ENCODE measurements around the gene ELOVL1. TPM values are rescaled to one million over a fixed set of nuclear protein-coding genes. Genes with fewer than 3 reads are reported as not detected.
"Not testable (repeated sequence)": the region's sequence is repeated elsewhere in the genome, so short reads cannot be mapped to it uniquely, and the experiment has no call there.

Gene ELOVL1
- total RNA-seq (26.1 TPM), polyA plus RNA-seq (44.8 TPM)
- long read RNA-seq, donor 1, partial matches to known transcripts = 0 of 2 reads
- long read RNA-seq, donor 1, other reads (novel, unspliced or antisense) = 0 of 2 reads
- long read RNA-seq, donor 2, transcript ELOVL1-201 (8 exons, 1,477 nt) = major isoform, 25 of 36 reads
- long read RNA-seq, donor 2, partial matches to known transcripts = 6 of 36 reads
- long read RNA-seq, donor 2, other reads (novel, unspliced or antisense) = 0 of 36 reads
- long read RNA-seq, donor 3, transcript ELOVL1-201 (8 exons, 1,477 nt) = major isoform, 19 of 24 reads
- long read RNA-seq, donor 3, partial matches to known transcripts = 0 of 24 reads
- long read RNA-seq, donor 3, other reads (novel, unspliced or antisense) = 0 of 24 reads
- long read RNA-seq, donor 4, transcript ELOVL1-201 (8 exons, 1,477 nt) = major isoform, 5 of 6 reads
- long read RNA-seq, donor 4, partial matches to known transcripts = 0 of 6 reads
- long read RNA-seq, donor 4, other reads (novel, unspliced or antisense) = 0 of 6 reads
- long read RNA-seq, donor 5, transcript ELOVL1-201 (8 exons, 1,477 nt) = major isoform, 31 of 52 reads
- long read RNA-seq, donor 5, partial matches to known transcripts = 16 of 52 reads
- long read RNA-seq, donor 5, other reads (novel, unspliced or antisense) = 0 of 52 reads
- long read RNA-seq, donor 6, transcript ELOVL1-201 (8 exons, 1,477 nt) = major isoform, 8 of 10 reads
- long read RNA-seq, donor 6, partial matches to known transcripts = 0 of 10 reads
- long read RNA-seq, donor 6, other reads (novel, unspliced or antisense) = 0 of 10 reads
- long read RNA-seq, donor 7, transcript ELOVL1-201 (8 exons, 1,477 nt) = major isoform, 6 of 19 reads
- long read RNA-seq, donor 7, partial matches to known transcripts = 7 of 19 reads
- long read RNA-seq, donor 7, other reads (novel, unspliced or antisense) = 5 of 19 reads
- long read RNA-seq, donor 8, transcript ELOVL1-201 (8 exons, 1,477 nt) = major isoform, 6 of 6 reads
- long read RNA-seq, donor 8, partial matches to known transcripts = 0 of 6 reads
- long read RNA-seq, donor 8, other reads (novel, unspliced or antisense) = 0 of 6 reads
- long read RNA-seq, donor 9, transcript ELOVL1-201 (8 exons, 1,477 nt) = major isoform, 7 of 7 reads
- long read RNA-seq, donor 9, partial matches to known transcripts = 0 of 7 reads
- long read RNA-seq, donor 9, other reads (novel, unspliced or antisense) = 0 of 7 reads
- long read RNA-seq, donor 10, partial matches to known transcripts = 0 of 5 reads
- long read RNA-seq, donor 10, other reads (novel, unspliced or antisense) = 0 of 5 reads

GRCh38 chr1:43367904-43368645, at the start of gene ELOVL1:
Gene ELOVL1 (minus strand): TSS chr1:43368011. CDS start chr1:43365609, 2,402 bp downstream.
- Histone ChIP-seq H3K4me3 (ENCODE audit: low read length in 2 of 2) (peak within 1 kb of the TSS; percentile 61 to 74), H3K9me3 (ENCODE audit: control insufficient read depth in 2 of 2, insufficient read depth in 1 of 2, low read length in 1 of 2) (peaks cover 0 to 6% of the 10 kb centered on the region in 2 donors), H3K27me3 (ENCODE audit: control insufficient read depth in 2 of 2, insufficient read depth in 1 of 2, low read length in 1 of 2) (no peaks in the 10 kb centered on the region), H3K27ac (ENCODE audit: low read depth in 1 of 2, low read length in 1 of 2) (peak within 1 kb of the TSS; percentile 70 to 89), H3K4me1 (ENCODE audit: control insufficient read depth in 2 of 2, insufficient read depth in 2 of 2, low read length in 2 of 2) (peaks cover 11 to 24% of the 10 kb centered on the region in 2 donors), H3K36me3 (ENCODE audit: control insufficient read depth in 2 of 2, insufficient read depth in 2 of 2, low read length in 1 of 2) (peaks cover 22 to 28% of the 10 kb centered on the region in 2 donors)
- under 1% methylated on average over 56 of the region's 58 CpGs for WGBS
- peak in 7 of 9 donors; percentile 36 to 84 (median 65) for DNase-seq (ENCODE audit: low read depth in 6 of 9, low spot score in 9 of 9)

- no peak for DNase-seq (ENCODE audit: low read depth in 6 of 9, low spot score in 9 of 9)
- Histone ChIP-seq H3K4me3 (ENCODE audit: low read length in 2 of 2) (no peak overlapping the region), H3K4me1 (ENCODE audit: control insufficient read depth in 2 of 2, insufficient read depth in 2 of 2, low read length in 2 of 2) (no peaks in the 10 kb centered on the region), H3K27ac (ENCODE audit: low read depth in 1 of 2, low read length in 1 of 2) (no peak overlapping the region), H3K27me3 (ENCODE audit: control insufficient read depth in 2 of 2, insufficient read depth in 1 of 2, low read length in 1 of 2) (no peaks in the 10 kb centered on the region), H3K36me3 (ENCODE audit: control insufficient read depth in 2 of 2, insufficient read depth in 2 of 2, low read length in 1 of 2) (peaks cover 49 to 59% of the 10 kb centered on the region in 2 donors), H3K9me3 (ENCODE audit: control insufficient read depth in 2 of 2, insufficient read depth in 1 of 2, low read length in 1 of 2) (no peaks in the 10 kb centered on the region)
- WGBS = 96% methylated on average over 5 of the region's 5 CpGs
These were observed 48.1 kb upstream of the ELOVL1 start for GRCh38 chr1:43415901-43416300.

GRCh38 chr1:43414634-43415223, 46.9 kb upstream of the ELOVL1 start:
- WGBS = 92% methylated on average over 5 of the region's 5 CpGs
- Histone ChIP-seq H3K27me3 (ENCODE audit: control insufficient read depth in 2 of 2, insufficient read depth in 1 of 2, low read length in 1 of 2) (no peaks in the 10 kb centered on the region), H3K36me3 (ENCODE audit: control insufficient read depth in 2 of 2, insufficient read depth in 2 of 2, low read length in 1 of 2) (peaks cover 37 to 47% of the 10 kb centered on the region in 2 donors), H3K4me1 (ENCODE audit: control insufficient read depth in 2 of 2, insufficient read depth in 2 of 2, low read length in 2 of 2) (no peaks in the 10 kb centered on the region), H3K9me3 (ENCODE audit: control insufficient read depth in 2 of 2, insufficient read depth in 1 of 2, low read length in 1 of 2) (no peaks in the 10 kb centered on the region), H3K27ac (ENCODE audit: low read depth in 1 of 2, low read length in 1 of 2) (no peak overlapping the region), H3K4me3 (ENCODE audit: low read length in 2 of 2) (no peak overlapping the region)
- DNase-seq (ENCODE audit: low read depth in 6 of 9, low spot score in 9 of 9) = peak; percentile 18 to 74 (median 53)

- not testable (repeated sequence) for DNase-seq (ENCODE audit: low read depth in 6 of 9, low spot score in 9 of 9); H3K4me1 ChIP-seq (ENCODE audit: control insufficient read depth in 2 of 2, insufficient read depth in 2 of 2, low read length in 2 of 2); H3K27me3 ChIP-seq (ENCODE audit: control insufficient read depth in 2 of 2, insufficient read depth in 1 of 2, low read length in 1 of 2); H3K9me3 ChIP-seq (ENCODE audit: control insufficient read depth in 2 of 2, insufficient read depth in 1 of 2, low read length in 1 of 2); H3K4me3 ChIP-seq (ENCODE audit: low read length in 2 of 2); H3K27ac ChIP-seq (ENCODE audit: low read depth in 1 of 2, low read length in 1 of 2)
- H3K36me3 ChIP-seq (ENCODE audit: control insufficient read depth in 2 of 2, insufficient read depth in 2 of 2, low read length in 1 of 2) = peaks cover 29 to 44% of the 10 kb centered on the region in 2 donors
- WGBS = 100% methylated on average over 1 of the region's 1 CpG
These were observed 45.6 kb upstream of the ELOVL1 start for GRCh38 chr1:43413426-43413825.

- over 99% methylated on average over 3 of the region's 3 CpGs for WGBS
- no peak overlapping the region for H3K4me3 ChIP-seq (ENCODE audit: low read length in 2 of 2)
These were observed 42.8 kb upstream of the ELOVL1 start for GRCh38 chr1:43410571-43410970.

GRCh38 chr1:43405876-43406234, 38.0 kb upstream of the ELOVL1 start:
- Histone ChIP-seq H3K4me1 (ENCODE audit: control insufficient read depth in 2 of 2, insufficient read depth in 2 of 2, low read length in 2 of 2) (no peaks in the 10 kb centered on the region), H3K27me3 (ENCODE audit: control insufficient read depth in 2 of 2, insufficient read depth in 1 of 2, low read length in 1 of 2) (no peaks in the 10 kb centered on the region), H3K36me3 (ENCODE audit: control insufficient read depth in 2 of 2, insufficient read depth in 2 of 2, low read length in 1 of 2) (peaks cover 49 to 54% of the 10 kb centered on the region in 2 donors), H3K27ac (ENCODE audit: low read depth in 1 of 2, low read length in 1 of 2) (no peak overlapping the region), H3K9me3 (ENCODE audit: control insufficient read depth in 2 of 2, insufficient read depth in 1 of 2, low read length in 1 of 2) (no peaks in the 10 kb centered on the region), H3K4me3 (ENCODE audit: low read length in 2 of 2) (no peak overlapping the region)
- DNase-seq (ENCODE audit: low read depth in 6 of 9, low spot score in 9 of 9) = no peak
- WGBS = 98% methylated on average over 2 of the region's 2 CpGs

More at GRCh38 chr1:43410571-43410970, 42.8 kb upstream of the ELOVL1 start:
- Histone ChIP-seq H3K27ac (ENCODE audit: low read depth in 1 of 2, low read length in 1 of 2) (no peak overlapping the region), H3K4me1 (ENCODE audit: control insufficient read depth in 2 of 2, insufficient read depth in 2 of 2, low read length in 2 of 2) (no peaks in the 10 kb centered on the region), H3K27me3 (ENCODE audit: control insufficient read depth in 2 of 2, insufficient read depth in 1 of 2, low read length in 1 of 2) (no peaks in the 10 kb centered on the region), H3K36me3 (ENCODE audit: control insufficient read depth in 2 of 2, insufficient read depth in 2 of 2, low read length in 1 of 2) (peaks cover 27 to 38% of the 10 kb centered on the region in 2 donors), H3K9me3 (ENCODE audit: control insufficient read depth in 2 of 2, insufficient read depth in 1 of 2, low read length in 1 of 2) (no peaks in the 10 kb centered on the region)
- no peak for DNase-seq (ENCODE audit: low read depth in 6 of 9, low spot score in 9 of 9)

- no peaks in the 10 kb centered on the region for H3K4me1 ChIP-seq (ENCODE audit: control insufficient read depth in 2 of 2, insufficient read depth in 2 of 2, low read length in 2 of 2)
- no peak overlapping the region for H3K27ac ChIP-seq (ENCODE audit: low read depth in 1 of 2, low read length in 1 of 2)
- H3K36me3 ChIP-seq (ENCODE audit: control insufficient read depth in 2 of 2, insufficient read depth in 2 of 2, low read length in 1 of 2) = peaks cover 49 to 54% of the 10 kb centered on the region in 2 donors
- no peak overlapping the region for H3K4me3 ChIP-seq (ENCODE audit: low read length in 2 of 2)
- WGBS = 97% methylated on average over 6 of the region's 6 CpGs
- H3K27me3 ChIP-seq (ENCODE audit: control insufficient read depth in 2 of 2, insufficient read depth in 1 of 2, low read length in 1 of 2) = no peaks in the 10 kb centered on the region
- DNase-seq (ENCODE audit: low read depth in 6 of 9, low spot score in 9 of 9) = no peak
- no peaks in the 10 kb centered on the region for H3K9me3 ChIP-seq (ENCODE audit: control insufficient read depth in 2 of 2, insufficient read depth in 1 of 2, low read length in 1 of 2)
These were observed 37.5 kb upstream of the ELOVL1 start for GRCh38 chr1:43405219-43405875.

Data from thymus (tissue), 14 donors.